SK-N-SH treated with all-trans-retinoic acid at 6 μM for 48 hours (cell line): ENCODE results near the gene LUM.

Experiments
- ARNTL ChIP-seq: fragments of 450-650 bp; formaldehyde crosslinking; IDR thresholded peaks from 2 replicates; pipeline ENCODE4 v1.5.0; 2020; ENCODE audit warnings: low read depth, mild to moderate bottlenecking, moderate library complexity, borderline replicate concordance
- CREB5 ChIP-seq: fragments of 250-450 bp; sonication (Bioruptor Pico); IDR thresholded peaks from 2 replicates; pipeline ENCODE4 v1.5.1; 2020; ENCODE audit warnings: low read depth, mild to moderate bottlenecking, moderate library complexity
- ESRRG ChIP-seq: fragments of 250-450 bp; sonication (Bioruptor Pico); IDR thresholded peaks from 2 replicates; pipeline ENCODE4 v1.6.1; 2021; ENCODE audit warnings: mild to moderate bottlenecking
- GLIS3 ChIP-seq: fragments of 250-450 bp; sonication (Bioruptor Pico); IDR thresholded peaks from 2 replicates; pipeline ENCODE4 v1.5.0; 2020; ENCODE audit warnings: mild to moderate bottlenecking, moderate library complexity
- PATZ1 ChIP-seq: fragments of 250-450 bp; sonication (Bioruptor Pico); IDR thresholded peaks from 2 replicates; pipeline ENCODE4 v1.8.0; 2020; ENCODE audit warnings: mild to moderate bottlenecking, moderate library complexity, borderline replicate concordance
- PPARA ChIP-seq: fragments of 250-450 bp; sonication (Bioruptor Pico); IDR thresholded peaks from 2 replicates; pipeline ENCODE4 v1.5.0; 2020; ENCODE audit warnings: mild to moderate bottlenecking, borderline replicate concordance
- TSHZ2 ChIP-seq: fragments of 250-450 bp; sonication (Bioruptor Pico); IDR thresholded peaks from 2 replicates; pipeline ENCODE4 v1.5.0; 2020; ENCODE audit warnings: mild to moderate bottlenecking, moderate library complexity
- ZC3H10 ChIP-seq: fragments of 250-450 bp; sonication (Bioruptor Pico); IDR thresholded peaks from 2 replicates; pipeline ENCODE4 v1.5.1; 2021; ENCODE audit warnings: mild to moderate bottlenecking, moderate library complexity
- ZNF565 ChIP-seq: fragments of 450-650 bp; formaldehyde crosslinking; conservative IDR thresholded peaks from 2 replicates; pipeline ENCODE4 v1.5.0; 2020; ENCODE audit warnings: low read depth, mild to moderate bottlenecking, moderate library complexity
- ZNF70 ChIP-seq: fragments of 450-650 bp; formaldehyde crosslinking; IDR thresholded peaks from 2 replicates; pipeline ENCODE4 v1.5.0; 2020; ENCODE audit warnings: mild to moderate bottlenecking, moderate library complexity

- no peak for TF ChIP-seq ARNTL (CRISPR knock-in tag)
- TF ChIP-seq PATZ1 (CRISPR knock-in tag): no peak
- TF ChIP-seq ZNF565 (CRISPR knock-in tag): no peak
- TF ChIP-seq CREB5 (CRISPR knock-in tag): no peak
- TF ChIP-seq ESRRG (CRISPR knock-in tag): no peak
- TF ChIP-seq PPARA (CRISPR knock-in tag): no peak
- TF ChIP-seq ZNF70: no peak
- no peak for TF ChIP-seq TSHZ2 (CRISPR knock-in tag)
- TF ChIP-seq ZC3H10 (CRISPR knock-in tag): no peak
- TF ChIP-seq GLIS3: no peak
Observed at GRCh38 chr12:91077228-91077954, 33.9 kb downstream of the LUM start.
